ENCODE data around the gene NDUFAF7. TPM values are rescaled to one million over a fixed set of nuclear protein-coding genes. Genes with fewer than 3 reads are reported as not detected.
A peak's percentile ranks its signal among the peaks of the same experiment; 100 is the strongest.
"Not testable (repeated sequence)": the region's sequence is repeated elsewhere in the genome, so short reads cannot be mapped to it uniquely, and the experiment has no call there.

NDUFAF7 gene
- total RNA-seq, 6 experiments from 2014 or later = 7.5 to 12.5 (median 10.1) TPM

DNA sequence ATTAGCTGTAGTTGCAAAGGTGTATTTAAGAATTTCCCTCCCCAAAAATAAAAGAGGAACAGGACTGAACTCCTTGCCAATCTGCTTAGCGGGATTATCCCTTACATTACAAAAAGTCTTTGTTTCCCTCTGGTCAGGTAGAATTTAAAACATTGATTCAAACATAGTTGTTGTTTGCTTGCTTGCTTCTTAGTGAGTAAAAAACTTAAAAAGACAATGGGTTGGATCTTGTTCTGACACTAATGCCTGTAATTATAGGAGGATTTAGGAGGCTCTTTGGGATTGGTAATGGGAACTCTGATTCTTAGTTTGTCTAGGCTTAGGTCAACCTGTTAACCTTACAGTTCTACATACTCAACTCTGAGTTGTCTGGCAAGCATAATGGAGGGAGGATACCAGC is 38.9 kb upstream of the NDUFAF7 start:
- DNase-seq (no peak), ATAC-seq (no peak)
- peaks cover 0 to 5% (median 3%) of the 10 kb centered on the region in 4 donors for H3K4me1 ChIP-seq
- TF ChIP-seq, protein P1, sequence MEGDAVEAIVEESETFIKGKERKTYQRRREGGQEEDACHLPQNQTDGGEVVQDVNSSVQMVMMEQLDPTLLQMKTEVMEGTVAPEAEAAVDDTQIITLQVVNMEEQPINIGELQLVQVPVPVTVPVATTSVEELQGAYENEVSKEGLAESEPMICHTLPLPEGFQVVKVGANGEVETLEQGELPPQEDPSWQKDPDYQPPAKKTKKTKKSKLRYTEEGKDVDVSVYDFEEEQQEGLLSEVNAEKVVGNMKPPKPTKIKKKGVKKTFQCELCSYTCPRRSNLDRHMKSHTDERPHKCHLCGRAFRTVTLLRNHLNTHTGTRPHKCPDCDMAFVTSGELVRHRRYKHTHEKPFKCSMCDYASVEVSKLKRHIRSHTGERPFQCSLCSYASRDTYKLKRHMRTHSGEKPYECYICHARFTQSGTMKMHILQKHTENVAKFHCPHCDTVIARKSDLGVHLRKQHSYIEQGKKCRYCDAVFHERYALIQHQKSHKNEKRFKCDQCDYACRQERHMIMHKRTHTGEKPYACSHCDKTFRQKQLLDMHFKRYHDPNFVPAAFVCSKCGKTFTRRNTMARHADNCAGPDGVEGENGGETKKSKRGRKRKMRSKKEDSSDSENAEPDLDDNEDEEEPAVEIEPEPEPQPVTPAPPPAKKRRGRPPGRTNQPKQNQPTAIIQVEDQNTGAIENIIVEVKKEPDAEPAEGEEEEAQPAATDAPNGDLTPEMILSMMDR (IDR thresholded peaks at IDR 0.05) = no peak
- H3K4me3 ChIP-seq = no peak overlapping the region
- no peak overlapping the region for H3K27ac ChIP-seq
- no peaks in the 10 kb centered on the region for H3K36me3 ChIP-seq
- no peaks in the 10 kb centered on the region for H3K27me3 ChIP-seq
- 93% methylated on average over 1 of the region's 1 CpG for WGBS (ENCODE audit: insufficient coverage, low coverage, low lambda C conversion rate, missing lambda C conversion rate)
- H3K9me3 ChIP-seq = no peaks in the 10 kb centered on the region
- intact Hi-C loops (cut with DNase I) = no loop called here

DNA sequence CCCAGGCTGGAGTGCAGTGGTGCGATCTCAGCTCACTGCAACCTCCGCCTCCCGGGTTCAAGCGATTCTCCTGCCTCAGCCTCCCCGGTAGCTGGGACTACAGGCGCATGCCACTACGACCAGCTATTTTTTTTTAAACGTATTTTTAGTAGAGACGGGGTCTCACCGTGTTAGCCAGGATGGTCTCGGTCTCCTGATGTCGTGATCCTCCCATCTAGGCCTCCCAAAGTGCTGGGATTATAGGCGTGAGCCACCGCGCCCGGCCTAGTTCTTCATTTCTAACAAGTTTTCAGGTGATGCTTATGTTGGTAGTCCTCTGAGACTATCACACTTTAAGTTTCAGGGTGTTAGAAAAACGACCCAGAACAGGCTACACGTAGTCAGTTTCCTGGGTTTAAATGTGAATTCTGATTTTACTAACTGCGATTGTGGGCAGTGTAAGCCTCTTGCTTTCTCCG is 35.6 kb upstream of the NDUFAF7 start:
- Histone ChIP-seq H3K27ac (peak overlapping the region; percentile 78 to 91 (median 83)), H3K4me3 (peak overlapping the region; percentile 74 to 91 (median 89))
- H3K36me3 ChIP-seq; H3K9me3 ChIP-seq; ATAC-seq; intact Hi-C loops (cut with DNase I); H3K4me1 ChIP-seq; H3K27me3 ChIP-seq; DNase-seq: not testable (repeated sequence)
- whole genome bisulfite sequencing (ENCODE audit: insufficient coverage, low coverage, low lambda C conversion rate, missing lambda C conversion rate) = 81% methylated on average over 17 of the region's 20 CpGs

DNA sequence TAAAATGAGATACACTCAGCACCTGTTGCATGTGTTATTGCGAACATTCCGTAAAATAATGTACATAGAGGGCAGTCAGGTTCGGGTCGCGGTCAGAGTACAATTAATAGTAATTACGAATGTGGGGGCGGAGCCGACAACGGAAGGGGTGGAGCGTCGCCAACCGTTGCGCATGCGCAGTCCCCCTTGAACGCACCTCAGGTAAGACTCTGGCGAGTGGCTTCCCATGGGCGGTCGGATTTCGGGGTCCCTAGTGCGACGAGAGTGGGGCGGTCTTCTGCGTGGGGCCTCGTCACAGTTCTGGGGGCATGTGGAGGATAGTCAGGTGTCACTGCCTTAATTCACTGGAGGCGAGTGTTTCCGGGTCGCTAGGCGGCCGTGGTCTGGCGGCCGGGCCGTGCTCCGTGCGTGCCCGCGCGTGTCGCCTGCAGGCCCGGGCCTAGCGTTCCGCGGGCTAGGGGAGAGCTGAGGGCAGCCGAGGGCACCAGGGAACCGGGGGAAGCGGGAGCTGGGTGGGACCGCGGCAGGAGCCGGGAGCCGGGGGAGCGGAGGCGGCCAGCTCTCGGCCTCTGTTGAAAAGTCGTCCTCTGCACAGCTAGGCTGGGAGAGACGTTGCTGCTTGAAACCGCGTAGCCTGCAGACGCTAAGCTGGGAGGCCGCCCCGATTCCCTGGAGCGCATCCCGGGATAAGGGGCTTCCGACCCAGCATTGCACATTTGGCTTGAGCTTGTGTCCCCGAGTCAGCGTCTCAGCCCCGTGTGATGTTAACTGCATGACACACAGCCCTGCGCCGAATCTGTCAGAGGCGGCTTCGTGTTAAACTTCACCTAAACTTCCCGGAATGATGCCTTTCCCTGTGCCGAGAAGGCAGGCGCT is 34.9 kb upstream of the NDUFAF7 start, which contains the start of gene CEBPZOS:
TSS of gene CEBPZOS (plus strand) at position 177 of the 876 bp plus-strand sequence. CDS start 3,209 bp downstream, outside the sequence.
- Histone ChIP-seq H3K36me3 (peaks cover 0 to 13% (median 0%) of the 10 kb centered on the region in 4 donors), H3K27me3 (no peaks in the 10 kb centered on the region), H3K27ac (peak within 1 kb of the TSS; percentile 78 to 91 (median 83)), H3K4me1 (peaks cover 0 to 9% (median 4%) of the 10 kb centered on the region in 4 donors), H3K9me3 (no peaks in the 10 kb centered on the region), H3K4me3 (peak within 1 kb of the TSS; percentile 74 to 91 (median 89))
- TF ChIP-seq POLR2A (IDR thresholded peaks at IDR 0.05) = peak; percentile 80
- TF ChIP-seq, protein P1 (IDR thresholded peaks at IDR 0.05) = no peak
- peak; percentile 92 to 94 (median 92) for ATAC-seq
- DNase-seq = peak; percentile 89
- WGBS (ENCODE audit: insufficient coverage, low coverage, low lambda C conversion rate, missing lambda C conversion rate) = under 1% methylated on average over 20 of the region's 72 CpGs
- intact Hi-C loops (cut with DNase I) = no loop called here

DNA sequence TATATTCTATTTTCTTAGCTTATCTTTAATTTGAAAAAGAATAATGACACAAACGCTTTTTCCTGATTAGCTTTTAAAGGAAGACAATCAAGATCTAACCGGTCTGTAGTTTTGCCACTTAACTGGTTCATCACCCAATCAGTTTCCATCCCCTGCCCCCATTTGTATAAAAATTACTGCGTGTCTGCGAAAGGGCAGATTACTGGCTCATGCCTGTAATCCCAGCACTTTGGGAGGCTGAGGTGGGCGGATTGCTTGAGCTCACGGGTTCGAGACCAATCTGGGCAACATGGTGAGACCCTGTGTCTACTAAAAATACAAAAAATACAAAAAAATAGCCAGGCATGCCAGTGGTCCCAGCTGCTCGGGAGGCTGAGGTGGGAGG is 32.8 kb upstream of the NDUFAF7 start:
- no peaks in the 10 kb centered on the region for H3K27me3 ChIP-seq
- intact Hi-C loops (cut with DNase I) = no loop called here
- no peak overlapping the region for H3K4me3 ChIP-seq
- H3K4me1 ChIP-seq = peaks cover 0 to 9% (median 4%) of the 10 kb centered on the region in 4 donors
- DNase-seq = no peak
- peaks cover 0 to 29% (median 7%) of the 10 kb centered on the region in 4 donors for H3K36me3 ChIP-seq
- WGBS (ENCODE audit: insufficient coverage, low coverage, low lambda C conversion rate, missing lambda C conversion rate) = 89% methylated on average over 8 of the region's 8 CpGs
- no peaks in the 10 kb centered on the region for H3K9me3 ChIP-seq
- TF ChIP-seq, protein P1 (IDR thresholded peaks at IDR 0.05) = no peak
- TF ChIP-seq POLR2A (IDR thresholded peaks at IDR 0.05) = no peak
- H3K27ac ChIP-seq = no peak overlapping the region
- ATAC-seq = no peak

DNA sequence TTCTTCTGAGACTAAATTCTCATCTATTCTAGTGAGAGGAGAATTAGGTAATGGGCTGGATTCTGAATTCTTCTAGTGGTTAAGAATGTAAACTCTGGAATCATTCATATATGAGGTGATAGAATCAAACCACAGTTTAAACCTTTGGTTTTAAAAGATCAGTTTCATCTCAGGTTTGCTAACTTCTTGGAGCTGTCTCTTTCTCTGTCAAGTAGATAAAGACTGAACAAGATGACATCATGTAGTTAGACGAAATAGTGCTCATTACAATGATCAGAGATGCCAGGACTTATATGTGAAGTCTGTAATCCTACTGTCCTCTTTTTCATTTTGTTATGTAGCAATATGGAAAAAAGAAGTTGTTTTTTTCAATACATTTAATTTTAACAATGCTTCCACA is 30.2 kb upstream of the NDUFAF7 start:
- DNase-seq = no peak

More for the DNA sequence above, 30.2 kb upstream of the NDUFAF7 start:
- no peak for TF ChIP-seq POLR2A (IDR thresholded peaks at IDR 0.05)
- TF ChIP-seq, protein P1 (IDR thresholded peaks at IDR 0.05) = no peak
- no peak overlapping the region for H3K4me3 ChIP-seq
- H3K27me3 ChIP-seq = no peaks in the 10 kb centered on the region
- no peak overlapping the region for H3K27ac ChIP-seq
- no peaks in the 10 kb centered on the region for H3K9me3 ChIP-seq
- ATAC-seq = no peak
- intact Hi-C loops (cut with DNase I) = no loop called here
- peaks cover 0 to 33% (median 14%) of the 10 kb centered on the region in 4 donors for H3K36me3 ChIP-seq
- H3K4me1 ChIP-seq = peaks cover 0 to 9% (median 4%) of the 10 kb centered on the region in 4 donors
- 76% methylated on average over 1 of the region's 1 CpG for WGBS (ENCODE audit: insufficient coverage, low coverage, low lambda C conversion rate, missing lambda C conversion rate)
